NCI-H2227 (cell line): ENCODE measurements around the gene TOGARAM2.
"Not testable (repeated sequence)": the region's sequence is repeated elsewhere in the genome, so short reads cannot be mapped to it uniquely, and the experiment has no call there.

Experiments
- DNase-seq: peaks from one replicate; lab custom pipeline; 2025; ENCODE audit not compliant: unreplicated experiment; lab: John Stamatoyannopoulos, UW

The TOGARAM2 gene

DNA sequence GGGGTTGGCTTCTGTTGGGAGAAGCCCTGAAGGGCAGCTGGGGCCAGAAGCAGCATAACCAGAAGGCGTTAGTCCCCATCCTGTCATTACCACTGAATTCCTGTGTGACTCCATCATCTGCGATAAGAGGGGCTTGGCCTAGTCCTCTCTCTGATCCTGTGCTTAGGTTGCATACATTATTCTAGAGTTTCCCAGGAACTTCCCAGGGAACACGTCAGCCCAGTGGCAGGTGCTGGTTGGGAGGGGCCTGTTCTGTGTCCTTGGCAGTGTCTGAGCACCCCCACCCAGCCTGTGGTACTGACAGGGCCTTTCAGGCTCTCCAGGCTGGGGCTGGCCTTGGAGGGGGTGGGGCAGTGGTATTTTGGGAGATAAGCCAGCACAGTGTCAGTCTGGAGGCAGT is 4.5 kb upstream of the TOGARAM2 start:
- DNase-seq: no peak

DNA sequence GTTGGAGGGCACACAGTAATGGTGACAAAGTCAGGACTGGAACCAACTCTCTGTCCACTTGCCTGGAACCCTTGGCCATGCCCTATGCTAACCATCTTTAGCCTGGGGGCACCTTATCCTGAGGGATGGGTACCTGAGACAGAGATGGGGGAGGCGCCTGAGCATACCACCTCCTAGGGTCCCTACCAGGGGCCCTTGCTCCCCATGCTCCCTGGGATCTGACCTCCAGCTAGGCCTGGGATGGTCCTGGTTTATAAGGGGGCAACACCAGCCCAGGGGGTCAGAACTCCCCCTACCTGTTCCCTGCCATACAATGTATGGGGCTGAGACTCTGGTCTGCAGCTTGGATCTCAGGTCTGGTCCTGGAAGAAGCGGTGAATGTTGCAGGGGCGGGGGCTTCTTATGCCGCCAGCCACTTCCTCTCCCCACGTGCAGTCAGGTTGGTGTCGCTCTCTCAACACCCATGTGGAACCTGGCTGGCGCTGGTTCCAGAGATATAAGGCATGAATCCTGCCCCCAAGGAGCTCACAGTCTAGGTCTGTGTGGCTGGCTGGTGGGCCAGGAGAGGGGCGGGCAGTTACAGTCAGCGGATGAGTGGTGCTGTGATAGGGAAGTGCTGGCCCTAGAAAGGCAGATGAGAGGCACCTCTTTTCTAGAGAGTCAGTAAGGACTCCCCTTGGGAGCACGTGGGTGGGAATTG is 3.8 kb upstream of the TOGARAM2 start:
- DNase-seq: no peak

DNA sequence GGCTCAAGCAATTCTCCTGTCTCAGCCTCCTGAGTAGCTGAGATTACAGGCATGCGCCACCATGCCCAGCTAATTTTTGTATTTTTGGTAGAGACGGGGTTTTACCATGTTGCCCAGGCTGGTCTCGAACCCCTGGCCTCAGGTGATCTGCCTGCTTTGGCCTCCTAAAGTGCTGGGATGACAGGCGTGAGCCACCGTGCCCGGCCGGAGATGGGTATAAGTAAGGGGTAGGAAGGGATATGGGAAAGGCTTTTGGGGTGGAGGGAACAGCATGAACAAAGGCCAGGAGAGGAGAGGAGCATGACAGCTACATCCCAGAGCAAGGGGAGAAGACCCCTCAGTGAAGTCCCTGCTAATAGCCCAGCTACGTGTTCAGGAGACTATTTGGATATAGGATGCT is 3.1 kb upstream of the TOGARAM2 start:
- not testable (repeated sequence) for DNase-seq

DNA sequence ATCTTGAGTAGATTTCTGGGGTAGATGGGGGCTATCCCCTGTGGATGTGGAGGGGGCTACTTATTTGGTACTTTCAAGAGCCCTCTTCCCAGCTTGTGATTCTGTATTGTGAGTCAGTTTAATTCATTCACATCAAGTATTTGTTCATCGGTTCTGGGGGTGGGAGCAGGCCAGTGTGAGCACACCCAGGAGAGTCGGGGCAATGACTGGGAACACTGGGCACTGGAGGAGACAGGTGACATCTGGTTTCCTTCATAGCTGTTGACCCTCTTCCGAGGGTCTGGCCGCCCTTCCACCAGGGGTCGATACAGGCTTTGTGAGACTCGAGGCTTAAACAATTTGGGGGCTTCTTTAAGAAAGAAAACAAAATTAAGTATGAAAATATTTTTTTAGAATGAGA is 2.5 kb upstream of the TOGARAM2 start:
- DNase-seq: no peak

DNA sequence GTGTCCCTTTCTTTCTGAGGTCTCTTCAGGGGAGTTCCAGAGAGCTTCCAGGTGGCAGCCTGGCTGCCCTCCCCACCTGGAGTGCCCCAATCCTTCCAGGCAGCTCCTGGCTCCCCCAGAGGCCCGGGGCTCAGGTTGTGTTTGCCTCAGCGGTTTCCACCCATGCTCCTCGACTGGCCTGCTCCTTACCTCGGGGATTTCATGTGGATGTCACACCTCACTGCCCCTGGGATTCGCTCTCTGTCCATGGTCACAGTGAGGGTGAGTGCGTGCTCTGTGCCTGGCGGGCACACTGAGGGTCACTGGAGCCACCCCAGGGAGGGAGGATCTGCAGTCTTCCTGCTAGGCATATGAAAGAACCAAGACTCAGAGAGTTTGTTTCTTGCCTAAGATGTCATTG is 2.1 kb upstream of the TOGARAM2 start:
- no peak for DNase-seq

DNA sequence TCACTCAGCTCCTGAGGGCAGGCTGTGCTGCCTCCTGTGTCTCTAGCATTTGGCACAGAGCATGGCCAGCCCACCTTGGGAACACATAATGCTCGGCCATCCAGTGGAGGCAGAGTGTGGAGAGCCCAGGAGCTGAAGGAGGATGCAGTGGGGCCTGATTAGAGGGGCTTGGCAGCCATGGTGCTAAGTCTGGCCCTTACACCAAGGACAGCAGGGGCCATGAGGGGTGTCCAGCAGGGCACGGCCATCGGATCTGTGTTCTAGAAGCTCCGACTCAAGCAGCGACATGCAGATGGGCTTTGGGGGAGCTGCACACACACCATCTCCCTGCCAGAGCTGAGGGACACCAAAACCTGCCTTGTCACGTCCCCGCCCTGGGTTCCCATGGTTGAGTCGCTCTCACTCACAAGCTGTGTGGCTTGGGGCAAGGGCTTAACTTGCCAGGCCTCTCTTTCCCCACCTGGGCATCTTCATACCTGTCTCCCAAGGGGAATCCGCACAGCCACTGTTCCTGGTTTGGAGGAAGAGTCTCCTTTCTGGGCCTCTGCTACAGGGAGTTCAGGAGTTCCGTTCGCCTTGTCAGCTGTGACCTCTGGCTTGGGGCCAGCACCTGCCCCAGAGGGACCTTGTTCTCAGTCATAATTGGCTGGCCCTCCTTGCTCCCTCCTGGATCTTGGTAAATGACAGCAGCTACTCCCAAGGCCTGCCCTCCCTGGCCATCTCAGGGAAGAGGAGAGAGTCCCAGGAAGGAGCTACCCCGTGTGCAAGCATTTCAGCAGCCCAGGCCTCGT is 1.3 kb upstream of the TOGARAM2 start:
- DNase-seq: no peak

DNA sequence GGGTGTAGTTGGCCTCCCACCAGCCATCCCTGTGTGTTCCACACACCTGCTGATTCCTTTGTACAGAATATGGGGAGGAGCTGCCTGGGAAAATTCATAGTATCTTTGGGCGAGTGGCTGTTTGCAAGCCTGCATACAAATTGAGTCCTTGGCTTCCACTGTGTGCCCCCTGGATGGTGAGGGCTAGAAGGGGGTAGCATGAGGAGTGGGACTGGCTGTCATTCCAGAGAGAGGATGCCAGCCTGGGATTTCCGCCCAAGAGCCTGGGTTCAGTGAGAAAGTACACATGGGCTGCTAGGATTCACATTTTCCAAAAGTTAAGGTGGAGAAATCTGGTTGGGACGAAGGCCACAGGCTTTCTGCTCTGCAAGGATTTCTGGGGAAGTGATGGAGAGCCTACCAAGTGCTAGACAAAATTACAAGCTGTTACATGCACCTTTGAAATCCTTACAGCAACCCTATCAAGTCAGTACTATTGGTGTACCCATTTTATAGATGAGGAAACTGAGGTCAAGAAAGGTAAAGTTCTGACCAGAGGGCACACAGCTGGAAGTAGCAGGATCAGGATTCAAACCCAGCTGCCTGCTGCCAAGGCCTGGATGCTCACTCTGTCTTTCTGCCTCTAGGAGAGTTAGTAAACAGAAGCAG is 606 bp upstream of the TOGARAM2 start:
- DNase-seq: no peak

DNA sequence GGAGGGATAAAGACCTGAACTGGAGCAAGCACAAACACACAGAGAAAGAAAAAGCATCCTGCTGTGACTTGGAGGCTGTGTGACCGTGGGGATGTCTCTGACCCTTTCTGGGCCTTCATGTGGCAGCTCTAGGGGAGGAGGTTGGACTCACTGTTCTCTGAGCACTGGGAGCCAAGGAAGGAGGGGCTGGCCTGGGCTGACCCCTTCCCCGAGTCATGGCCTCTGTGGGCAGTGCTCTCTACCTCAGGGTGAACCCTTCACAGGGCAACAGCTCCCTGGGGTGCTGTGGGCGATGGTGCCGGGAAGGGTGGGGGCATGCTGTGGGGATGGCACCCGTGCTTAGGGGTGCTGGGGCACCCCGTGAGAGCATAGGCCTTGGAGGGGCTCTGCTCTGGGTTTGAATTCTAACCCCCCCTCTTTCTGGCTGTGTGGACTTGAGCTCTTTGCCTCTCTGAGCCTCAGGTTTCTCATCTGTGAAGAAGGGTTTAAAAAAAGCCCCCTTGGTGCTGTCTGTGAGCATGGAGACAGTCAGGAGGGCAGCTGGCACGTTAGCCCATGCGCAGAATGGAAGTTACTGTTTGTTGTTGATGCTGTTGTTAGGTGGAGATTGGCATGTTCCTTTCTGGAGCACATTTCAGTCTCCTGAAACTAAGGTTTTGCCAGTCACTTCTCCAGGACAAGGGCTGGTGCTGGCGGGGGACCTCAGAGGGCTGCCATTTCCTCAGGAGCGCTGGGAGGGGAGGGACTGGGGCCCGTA is 700 bp downstream of the TOGARAM2 start:
- no peak for DNase-seq

DNA sequence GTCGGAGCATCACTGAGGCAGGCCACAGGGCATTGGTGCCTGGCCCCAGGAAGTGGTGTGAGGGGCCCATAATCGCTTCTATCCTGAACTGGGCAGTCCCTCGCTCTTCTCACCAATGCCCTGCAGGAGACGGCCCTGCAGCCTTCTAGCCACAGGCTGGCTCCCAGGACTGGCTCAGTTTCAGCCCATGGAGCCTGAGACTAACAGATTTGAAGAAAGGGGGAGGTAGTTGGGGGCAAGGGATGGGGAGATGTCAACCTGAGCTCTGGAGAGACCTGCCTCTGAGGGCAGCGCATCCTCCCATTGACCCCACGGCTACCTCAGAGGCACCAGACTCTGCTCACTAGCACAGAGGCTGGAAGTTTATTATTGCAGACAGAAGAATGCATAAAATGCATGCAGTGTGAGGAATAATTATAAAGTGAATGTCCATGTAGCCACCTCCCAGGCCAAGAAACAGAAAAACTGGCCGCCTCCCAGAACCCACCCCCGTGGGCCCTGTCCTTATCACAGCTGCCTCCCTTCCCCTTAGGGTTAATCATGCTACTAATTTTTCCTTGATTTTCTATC is 1.4 kb downstream of the TOGARAM2 start:
- DNase-seq: no peak

DNA sequence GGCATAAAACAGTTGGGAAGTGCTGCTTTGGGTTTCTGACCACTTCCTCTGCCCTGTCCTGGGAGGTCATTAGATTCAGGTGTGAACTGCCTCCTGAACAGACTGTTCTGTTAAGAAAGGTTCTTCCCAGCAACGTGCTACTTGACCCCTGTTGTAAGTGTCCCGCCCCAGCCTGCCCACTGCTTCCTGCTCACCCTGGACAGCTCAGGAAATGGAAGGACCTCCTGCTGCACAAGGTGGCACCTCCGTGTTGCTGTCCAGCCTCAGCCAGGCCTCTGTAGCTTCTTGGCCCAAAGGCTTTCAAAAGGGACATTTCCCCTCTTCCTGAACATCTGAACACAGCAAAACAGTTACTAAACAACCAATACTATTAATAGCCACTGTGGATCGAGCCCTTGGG is 5.3 kb downstream of the TOGARAM2 start:
- DNase-seq: no peak

DNA sequence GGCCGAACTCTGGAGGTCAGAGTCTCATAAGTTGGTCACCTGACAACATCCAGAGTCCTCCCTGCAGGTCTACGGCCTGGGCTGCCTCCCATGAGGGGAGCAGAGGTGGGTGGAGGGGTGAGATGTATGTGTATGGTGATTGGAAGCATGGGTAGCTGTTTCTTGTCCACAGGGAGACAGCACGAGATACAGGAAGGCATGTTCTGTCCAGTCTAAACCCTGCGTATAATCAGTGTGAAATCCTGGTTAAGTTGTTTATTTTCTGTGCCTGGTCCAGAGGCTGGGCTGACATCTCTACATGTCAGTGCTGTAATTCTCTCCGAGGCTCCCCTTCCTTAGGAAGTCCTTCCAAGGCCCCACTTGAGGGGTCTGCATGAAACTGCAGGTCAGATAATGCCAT is 8.9 kb downstream of the TOGARAM2 start:
- DNase-seq: no peak

DNA sequence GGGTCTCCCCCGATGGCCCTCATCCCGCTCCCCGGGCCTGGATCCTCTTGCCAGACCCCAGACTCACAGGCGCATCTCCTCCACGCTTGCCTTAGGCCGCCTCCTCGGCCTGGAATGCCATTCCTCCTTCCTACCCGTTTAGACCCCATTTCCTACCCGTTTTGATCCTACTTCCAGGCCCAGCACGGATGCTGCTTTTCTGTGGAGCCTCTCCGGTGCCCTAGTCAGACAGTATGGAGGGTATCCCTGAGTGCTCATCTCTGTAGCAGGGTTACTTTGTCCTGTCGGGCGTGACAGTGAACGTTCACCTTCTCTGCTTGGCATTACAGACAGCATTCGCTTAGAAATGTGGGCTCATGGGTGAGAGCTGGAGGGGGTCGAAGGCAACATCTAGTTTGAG is 9.3 kb downstream of the TOGARAM2 start:
- DNase-seq: no peak

DNA sequence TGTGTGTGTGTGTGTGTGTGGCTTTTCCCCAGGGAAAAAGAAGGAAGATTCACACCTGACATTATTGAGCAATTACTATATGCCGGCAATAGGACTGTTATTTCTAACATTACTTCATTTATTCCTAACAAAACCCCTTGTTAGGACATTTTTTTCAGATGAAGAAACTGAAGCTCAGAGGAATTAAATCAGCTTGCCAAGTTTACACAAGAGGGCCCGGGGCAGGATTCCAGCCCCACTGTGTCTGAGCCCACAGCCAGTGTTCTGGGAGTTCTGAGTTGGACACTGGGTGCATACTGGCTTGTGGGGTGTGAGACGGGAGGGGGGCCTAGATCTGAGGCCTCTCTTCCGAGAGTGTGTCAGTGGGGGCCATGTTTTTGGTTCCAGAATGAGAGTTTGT is 9.9 kb downstream of the TOGARAM2 start:
- DNase-seq: no peak

DNA sequence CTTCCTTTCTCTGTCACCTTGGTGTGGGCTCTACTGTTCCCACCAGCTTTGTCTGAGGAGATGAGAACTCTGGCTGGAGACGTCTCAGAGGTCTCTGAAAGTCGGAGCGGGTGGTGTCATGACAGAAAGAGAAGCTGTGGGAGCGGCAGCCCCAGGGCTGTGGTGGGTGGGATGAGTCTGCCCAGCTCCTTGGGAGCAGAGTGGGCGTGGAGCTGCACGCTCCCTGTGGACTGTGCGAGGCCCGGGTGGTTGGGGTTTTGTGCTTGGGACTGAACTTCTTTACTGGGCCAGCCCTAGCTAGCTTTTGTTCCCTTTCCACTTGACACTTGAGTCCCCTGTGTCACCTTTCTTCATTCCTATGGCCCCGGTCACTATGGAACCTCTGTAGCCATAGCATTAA is 10.4 kb downstream of the TOGARAM2 start:
- no peak for DNase-seq

DNA sequence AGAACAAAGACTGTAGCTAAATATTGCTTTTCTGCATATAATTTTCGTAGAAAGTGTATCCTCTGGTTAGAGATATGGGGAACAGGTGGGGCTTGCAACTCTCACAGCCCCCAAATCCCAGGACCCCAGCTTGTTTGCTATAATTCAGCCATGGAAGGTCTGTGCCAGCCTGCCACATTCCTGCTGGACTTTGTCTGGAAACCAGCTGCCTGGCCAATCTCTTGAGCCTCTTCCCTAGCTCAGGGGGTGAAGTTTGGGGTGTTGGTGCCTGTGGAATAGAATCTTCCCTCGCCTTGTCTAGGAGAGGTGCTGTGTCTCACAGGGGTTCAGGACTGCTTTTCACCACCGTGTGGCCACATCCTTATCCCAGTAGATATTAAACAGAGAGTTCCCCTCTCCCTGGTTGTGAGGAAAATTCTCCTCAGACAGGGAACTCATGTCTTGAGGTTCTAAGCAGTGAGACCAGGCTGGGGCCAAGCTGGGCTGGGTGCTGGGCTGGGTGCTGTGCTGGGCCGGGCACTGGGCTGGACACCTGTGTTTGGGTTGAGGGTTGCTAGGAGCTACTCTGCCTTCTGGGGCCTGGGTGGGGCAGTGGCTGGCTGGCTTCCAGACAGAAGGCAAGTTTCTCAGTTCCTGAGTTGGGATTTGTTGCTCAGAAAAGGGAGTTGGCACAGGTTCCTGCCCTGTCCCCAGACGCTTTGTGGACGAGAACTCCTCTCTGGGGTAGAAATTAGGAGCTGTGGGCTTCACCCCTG is 12.3 kb downstream of the TOGARAM2 start:
- DNase-seq: no peak

DNA sequence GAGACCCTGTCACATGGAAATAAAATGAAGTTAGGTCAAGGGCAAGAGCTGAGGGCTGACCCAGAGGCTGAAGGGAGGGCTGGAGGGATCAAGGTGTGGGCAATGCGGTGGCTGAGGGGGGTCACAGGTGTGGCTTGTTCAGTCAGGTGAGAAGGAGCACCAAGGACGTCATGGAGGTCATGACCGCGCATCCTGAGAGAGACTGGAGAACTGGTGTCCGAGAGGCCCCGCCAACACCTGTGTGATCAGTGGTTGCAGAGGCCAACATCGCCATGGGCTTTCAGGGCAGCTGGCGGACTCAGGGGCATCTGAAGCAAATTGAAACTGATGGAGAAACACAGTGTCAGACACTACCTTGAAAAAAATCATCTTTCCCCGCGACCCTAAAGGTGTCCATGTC is 13.0 kb downstream of the TOGARAM2 start:
- no peak for DNase-seq

DNA sequence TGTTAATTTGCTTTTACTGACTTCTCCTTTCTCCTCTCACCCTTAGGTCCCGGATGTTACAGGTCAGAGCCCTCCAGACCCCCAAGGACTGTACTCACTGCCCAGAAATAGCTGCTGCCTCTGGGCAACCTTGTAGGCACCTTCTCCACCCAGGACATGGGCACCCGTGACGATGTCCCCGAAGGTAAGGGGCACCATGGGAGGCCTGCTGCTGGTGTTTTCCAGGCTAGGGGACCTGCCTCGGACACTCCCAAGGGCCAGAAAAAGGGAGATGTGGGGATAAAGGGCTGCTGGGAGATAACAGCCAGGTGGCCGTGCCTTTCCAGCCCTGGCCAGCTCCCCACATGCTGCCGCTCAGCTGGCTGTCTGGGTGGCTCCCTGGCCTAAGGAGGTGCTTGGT is 13.6 kb downstream of the TOGARAM2 start:
- DNase-seq: no peak

DNA sequence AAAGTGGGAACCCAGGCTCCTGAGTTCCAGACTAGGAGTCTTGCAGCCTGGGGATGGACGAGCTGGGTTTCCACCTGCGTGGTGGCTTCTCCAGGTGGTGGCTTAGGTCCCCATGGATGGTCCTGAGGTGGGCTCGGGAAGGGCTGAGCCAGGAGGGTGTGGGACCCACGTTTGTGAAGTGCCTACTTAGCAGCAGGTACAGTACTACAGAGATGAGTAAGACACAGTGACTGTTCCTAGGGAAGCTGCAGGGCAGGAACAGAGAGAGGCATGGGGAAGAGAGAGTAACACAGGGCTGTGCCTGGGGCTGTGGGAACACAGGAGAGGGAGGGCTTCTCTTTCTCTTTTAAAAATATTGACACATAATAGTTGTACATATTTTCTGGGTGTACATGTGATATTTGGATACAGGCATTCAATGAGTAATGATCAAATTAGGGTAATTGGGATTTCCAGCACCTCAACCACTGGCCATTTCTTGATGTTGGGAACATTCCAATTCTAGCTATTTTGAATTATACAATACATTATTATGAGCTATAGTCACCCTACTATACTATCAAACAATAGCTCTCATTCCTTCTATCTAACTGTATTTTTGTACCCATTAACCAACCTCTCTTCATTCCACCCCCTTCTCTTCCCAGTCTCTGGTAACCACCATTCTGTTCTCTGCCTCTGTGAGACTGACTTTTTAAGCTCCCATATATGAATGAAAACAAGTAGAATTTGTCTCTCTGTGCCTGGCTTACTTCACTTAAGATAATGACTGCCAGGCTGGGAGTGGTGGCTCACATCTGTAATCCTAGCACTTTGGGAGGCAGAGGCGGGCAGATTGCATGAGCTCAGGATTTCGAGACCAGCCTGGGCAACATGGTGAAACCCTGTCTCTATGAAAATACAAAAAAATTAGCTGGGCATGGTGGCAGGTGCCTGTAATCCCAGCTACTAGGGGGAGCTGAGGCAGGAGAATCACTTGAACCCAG is 15.0 kb downstream of the TOGARAM2 start:
- DNase-seq: no peak

DNA sequence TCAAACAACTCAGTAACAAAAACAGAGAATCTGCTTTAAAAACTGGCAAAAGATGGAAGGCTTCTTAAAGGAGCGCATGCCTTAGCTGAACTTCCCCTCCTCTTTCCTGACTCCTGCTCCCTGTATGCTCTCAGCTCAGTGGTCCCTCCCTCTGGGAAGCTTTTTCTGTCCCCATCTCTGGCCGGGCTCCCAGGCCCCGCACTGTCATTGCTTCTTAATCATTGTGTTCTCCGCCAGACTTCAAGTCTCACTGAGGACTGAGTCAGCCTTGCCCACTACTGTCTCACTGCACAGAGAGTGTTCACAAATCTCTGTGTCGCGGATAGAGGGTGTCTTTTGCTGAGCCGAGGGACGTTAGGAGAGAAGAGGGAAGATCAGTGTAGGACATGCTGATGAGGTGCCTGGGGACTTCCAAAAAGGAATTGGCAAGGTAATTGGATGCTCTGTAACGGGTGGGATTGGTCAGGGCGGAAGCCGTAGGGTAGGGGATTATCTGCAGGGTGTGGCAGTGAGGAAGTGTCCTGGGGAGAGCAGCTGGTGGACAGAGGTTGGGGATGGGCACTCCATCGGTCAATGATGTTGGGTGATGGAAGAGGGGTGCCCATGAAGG is 16.2 kb downstream of the TOGARAM2 start:
- no peak for DNase-seq
